T-cell (primary cell): ENCODE measurements around the gene ARHGAP28. TPM values are rescaled to one million over a fixed set of nuclear protein-coding genes. Genes with fewer than 3 reads are reported as not detected.

Experiments used
- ATAC-seq, 4 experiments: fragments of 200-7000 bp in 3 of 4; fragments of 150-1000 bp in 1 of 4; cut with Tn5 transposase; replicated peaks in 1 of 4; 1 replicate in 3 of 4; 2 replicates in 1 of 4; pipeline ENCODE4 v1.10.0; 2021; ENCODE audit warnings: moderate library complexity in 3 of 4, mild to moderate bottlenecking in 2 of 4, moderate number of reproducible peaks in 1 of 4
- CTCF ChIA-PET, 2 donors: fragments of 300-600 bp; sonication (Branson Sonifier 250); formaldehyde crosslinking; loops; one replicate each; lab custom pipeline; 2022; ENCODE audit warnings: antibody characterized with exemption in 2 of 2; lab: Charles Lee
- POLR2A ChIA-PET, 2 donors: fragments of 300-600 bp; sonication (Branson Sonifier 250); formaldehyde crosslinking; loops; one replicate each; lab custom pipeline; 2022; ENCODE audit warnings: antibody characterized with exemption in 2 of 2; lab: Charles Lee
- DNase-seq, 35 experiments: peaks; one replicate each; pipeline versions ENCODE4 v3.0.0 to v3.0.0-alpha.2; 2013 to 2023
- H3K27ac ChIP-seq: one replicate; pipeline ENCODE4 v1.5.1; 2013; ENCODE audit warnings: low read length
- H3K27me3 ChIP-seq, 2 experiments: replicated peaks in 1 of 2; 1 replicate in 1 of 2; 2 replicates in 1 of 2; pipeline versions ENCODE4 v1.6.1 to v1.7.0; 2013; ENCODE audit warnings: low read length in 1 of 2, mixed read lengths in 1 of 2; ENCODE audit not compliant: control insufficient read depth in 2 of 2, insufficient read depth in 2 of 2; ENCODE audit errors: extremely low read depth in 1 of 2
- H3K36me3 ChIP-seq, 2 donors: 1 replicate in 1 of 2; 2 replicates in 1 of 2; pipeline versions ENCODE4 v1.6.1 to v1.7.0; 2013; ENCODE audit warnings: low read length in 1 of 2; ENCODE audit not compliant: control insufficient read depth in 2 of 2, insufficient read depth in 1 of 2; ENCODE audit errors: extremely low read depth in 1 of 2
- H3K4me1 ChIP-seq, 2 experiments: 1 replicate in 1 of 2; 2 replicates in 1 of 2; pipeline versions ENCODE4 v1.6.1 to v1.7.0; 2013; ENCODE audit warnings: low read length in 2 of 2, mixed read lengths in 1 of 2; ENCODE audit not compliant: insufficient read depth in 2 of 2, control insufficient read depth in 1 of 2; ENCODE audit errors: extremely low read depth in 1 of 2
- H3K4me3 ChIP-seq, 2 donors: 1 replicate in 1 of 2; 2 replicates in 1 of 2; pipeline versions ENCODE4 v1.5.1 to v1.7.0; 2013; ENCODE audit warnings: mild to moderate bottlenecking in 2 of 2, low read length in 1 of 2, moderate library complexity in 1 of 2; ENCODE audit not compliant: control insufficient read depth in 1 of 2; ENCODE audit errors: extremely low read depth in 1 of 2
- H3K9me3 ChIP-seq: 2 replicates; pipeline ENCODE4 v1.7.0; 2013
- H3K27ac Mint-ChIP-seq, 2 donors: one replicate each; pipeline ENCODE4 v1.8.0; 2020 to 2021; ENCODE audit warnings: mild to moderate bottlenecking in 2 of 2, mixed read lengths in 2 of 2
- H3K27me3 Mint-ChIP-seq, 2 donors: one replicate each; pipeline ENCODE4 v1.8.0; 2021 to 2022; ENCODE audit warnings: mixed read lengths in 2 of 2
- H3K36me3 Mint-ChIP-seq: one replicate; pipeline ENCODE4 v1.8.0; 2021; ENCODE audit warnings: mixed read lengths
- H3K4me1 Mint-ChIP-seq, 3 donors: one replicate each; pipeline ENCODE4 v1.8.0; 2020 to 2022; ENCODE audit warnings: mixed read lengths in 3 of 3, mild to moderate bottlenecking in 1 of 3
- H3K4me3 Mint-ChIP-seq, 3 donors: one replicate each; pipeline ENCODE4 v1.8.0; 2020 to 2022; ENCODE audit warnings: mild to moderate bottlenecking in 3 of 3, mixed read lengths in 3 of 3, moderate library complexity in 3 of 3
- H3K9me3 Mint-ChIP-seq, 3 donors: one replicate each; pipeline ENCODE4 v1.8.0; 2020 to 2022; ENCODE audit warnings: mixed read lengths in 3 of 3
- WGBS: methylation state at CpG from one replicate; pipeline ENCODE4 v1.1.5; 2013; ENCODE audit warnings: missing lambda C conversion rate; ENCODE audit not compliant: insufficient coverage; 5-methylcytosine and 5-hydroxymethylcytosine counted together
- total RNA-seq, 35 experiments: library from RNA in 6 of 35; stranded (reverse) in 6 of 35; fragments of 120-200 nt in 1 of 35; gene quantifications; one replicate each; pipeline versions ENCODE4 v1.2.1 to v1.2.4 and lab custom pipeline; 2013 to 2026

Gene ARHGAP28
- total RNA-seq, 5 donors from 2014 or later (not counting 1 experiment from before 2014, with no cell fraction given): 0.29 TPM; not detected in 4

DNA sequence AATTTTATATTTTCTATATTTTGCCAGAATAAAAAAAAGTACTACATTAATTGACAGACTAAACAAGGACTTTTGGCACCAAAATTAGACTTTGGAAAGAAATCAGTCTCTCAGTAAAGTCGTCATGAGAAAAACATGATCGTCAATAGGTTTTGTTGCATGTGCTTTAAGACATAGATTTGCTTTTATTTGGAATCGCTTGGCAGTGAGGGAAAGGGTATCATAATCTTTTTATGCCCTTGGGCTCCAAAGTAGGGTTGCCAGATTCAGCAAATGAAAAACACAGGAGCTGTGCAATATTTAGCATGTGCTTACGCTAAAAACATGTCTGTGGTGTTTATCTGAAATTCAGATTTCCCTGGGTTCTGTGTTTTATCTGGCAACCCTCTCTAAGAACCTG is 210.5 kb downstream of the ARHGAP28 start:
- CTCF ChIA-PET: no interaction called here
- H3K4me1 ChIP-seq: no peaks in the 10 kb centered on the region
- Mint-ChIP-seq H3K27me3 (peaks cover 4 to 10% of the 10 kb centered on the region in 2 donors), H3K27ac (no peak overlapping the region), H3K36me3 (no peaks in the 10 kb centered on the region), H3K4me1 (no peaks in the 10 kb centered on the region), H3K4me3 (no peak overlapping the region), H3K9me3 (peaks cover 0 to 8% (median 0%) of the 10 kb centered on the region in 3 donors)
- H3K36me3 ChIP-seq: no peaks in the 10 kb centered on the region
- H3K9me3 ChIP-seq: no peaks in the 10 kb centered on the region
- H3K4me3 ChIP-seq: no peak overlapping the region
- POLR2A ChIA-PET: no interaction called here
- ATAC-seq (no peak), DNase-seq (no peak)
- H3K27me3 ChIP-seq: peaks cover 0 to 2% of the 10 kb centered on the region in 2 experiments
- no peak overlapping the region for H3K27ac ChIP-seq
- 86% methylated on average over 4 of the region's 4 CpGs for WGBS

DNA sequence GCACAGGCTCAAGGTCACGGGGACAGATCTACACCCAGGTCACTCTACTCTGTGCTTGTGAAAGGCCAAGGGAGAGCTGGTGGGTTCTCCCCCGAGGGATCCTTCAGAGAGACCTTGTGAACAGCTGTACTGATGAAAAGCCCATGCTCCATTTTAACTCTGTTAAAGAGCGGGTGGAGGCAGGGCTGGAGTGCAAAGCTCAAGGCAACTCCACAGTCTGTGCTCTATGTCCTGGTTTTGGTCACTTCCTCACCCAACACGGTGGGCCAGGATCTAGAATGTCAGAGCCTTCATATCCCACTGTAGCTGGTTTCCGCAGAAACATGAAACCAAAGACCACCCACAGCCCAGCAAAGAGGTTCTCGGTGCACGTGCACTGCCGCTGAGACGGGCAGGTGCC is 210.9 kb downstream of the ARHGAP28 start:
- Histone ChIP-seq H3K9me3 (no peaks in the 10 kb centered on the region), H3K27me3 (peaks cover 0 to 2% of the 10 kb centered on the region in 2 experiments), H3K4me1 (no peaks in the 10 kb centered on the region), H3K4me3 (no peak overlapping the region), H3K36me3 (no peaks in the 10 kb centered on the region), H3K27ac (no peak overlapping the region)
- Mint-ChIP-seq H3K27ac (no peak overlapping the region), H3K9me3 (peaks cover 0 to 13% (median 0%) of the 10 kb centered on the region in 3 donors), H3K36me3 (no peaks in the 10 kb centered on the region), H3K27me3 (peaks cover 4 to 10% of the 10 kb centered on the region in 2 donors), H3K4me1 (no peaks in the 10 kb centered on the region), H3K4me3 (no peak overlapping the region)
- ChIA-PET POLR2A (no interaction called here), CTCF (no interaction called here)
- DNase-seq: no peak
- ATAC-seq: no peak
- 91% methylated on average over 9 of the region's 9 CpGs for WGBS

DNA sequence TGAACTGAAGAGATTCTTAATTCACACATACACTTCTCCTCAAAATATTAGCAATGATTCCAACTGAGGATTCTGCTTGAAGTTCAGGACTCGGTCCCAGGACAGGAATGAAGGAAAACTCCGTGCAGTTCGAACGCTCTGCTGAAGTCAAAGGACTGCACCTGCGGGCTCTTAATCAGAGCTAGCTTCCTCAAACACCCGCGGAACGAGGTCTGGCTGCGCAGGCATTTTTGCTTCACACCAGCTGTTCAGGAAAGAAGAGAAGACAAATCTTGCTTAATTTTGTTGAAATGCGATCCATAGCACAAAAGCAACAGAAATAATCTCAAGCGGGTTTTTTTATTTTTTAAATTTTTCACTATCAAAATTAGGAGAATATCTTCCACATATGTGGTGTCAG is 212.5 kb downstream of the ARHGAP28 start:
- ChIA-PET CTCF (no interaction called here), POLR2A (no interaction called here)
- Histone ChIP-seq H3K27me3 (peaks cover 0 to 2% of the 10 kb centered on the region in 2 experiments), H3K4me1 (no peaks in the 10 kb centered on the region), H3K27ac (no peak overlapping the region), H3K4me3 (no peak overlapping the region), H3K9me3 (no peaks in the 10 kb centered on the region), H3K36me3 (no peaks in the 10 kb centered on the region)
- WGBS: 29% methylated on average over 4 of the region's 11 CpGs
- Mint-ChIP-seq H3K4me3 (no peak overlapping the region), H3K27me3 (peaks cover 4% of the 10 kb centered on the region in 2 donors), H3K4me1 (no peaks in the 10 kb centered on the region), H3K9me3 (peaks cover 0 to 8% (median 0%) of the 10 kb centered on the region in 3 donors), H3K36me3 (no peaks in the 10 kb centered on the region), H3K27ac (no peak overlapping the region)
- ATAC-seq (no peak), DNase-seq (no peak)

DNA sequence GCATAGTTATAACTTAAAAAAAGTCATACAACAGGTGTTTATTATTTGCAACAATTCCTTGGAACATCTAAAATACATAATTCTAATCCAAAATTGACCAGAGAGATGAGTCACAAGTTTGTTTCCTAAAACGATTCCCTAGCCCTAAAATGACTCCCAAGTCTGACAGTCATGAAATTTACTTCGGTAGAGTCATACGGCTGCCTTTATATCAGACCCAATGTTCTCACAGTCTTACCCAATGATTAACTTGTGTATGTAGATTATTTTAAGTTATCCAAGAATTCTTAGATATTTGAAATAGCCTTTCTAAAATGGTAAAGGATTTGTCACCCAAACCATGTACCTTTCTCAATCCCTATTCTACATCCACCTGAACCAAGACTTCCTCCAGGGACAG is 213.2 kb downstream of the ARHGAP28 start:
- ChIA-PET POLR2A (no interaction called here), CTCF (no interaction called here)
- Histone ChIP-seq H3K27ac (no peak overlapping the region), H3K4me3 (no peak overlapping the region), H3K27me3 (peaks cover 0 to 2% of the 10 kb centered on the region in 2 experiments), H3K36me3 (no peaks in the 10 kb centered on the region), H3K9me3 (no peaks in the 10 kb centered on the region), H3K4me1 (no peaks in the 10 kb centered on the region)
- Mint-ChIP-seq H3K36me3 (no peaks in the 10 kb centered on the region), H3K27ac (no peak overlapping the region), H3K4me3 (no peak overlapping the region), H3K27me3 (peaks cover 2 to 3% of the 10 kb centered on the region in 2 donors), H3K9me3 (peaks cover 0 to 8% (median 2%) of the 10 kb centered on the region in 3 donors), H3K4me1 (no peaks in the 10 kb centered on the region)
- no peak for ATAC-seq
- 60% methylated on average over 1 of the region's 3 CpGs for WGBS
- no peak for DNase-seq

DNA sequence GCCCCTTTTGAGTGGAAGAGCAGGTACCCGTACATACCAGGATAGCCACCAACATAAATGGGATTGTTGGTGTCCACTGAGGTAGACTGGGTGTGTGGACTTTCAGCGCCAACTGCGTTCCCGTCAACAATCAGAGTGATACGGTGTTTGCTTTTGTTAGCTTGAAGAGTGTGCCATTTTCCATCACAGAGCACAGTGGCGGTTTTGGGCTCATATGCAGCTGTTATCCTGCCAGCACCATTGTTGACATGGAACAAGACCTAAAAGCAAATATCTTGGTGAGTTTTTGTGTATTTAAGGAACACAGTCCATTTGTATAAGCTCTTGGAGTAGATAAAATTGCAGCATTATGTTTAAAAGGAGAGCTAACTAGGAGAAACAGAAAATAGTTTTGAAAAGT is 213.6 kb downstream of the ARHGAP28 start:
- Mint-ChIP-seq H3K27me3 (no peaks in the 10 kb centered on the region), H3K27ac (no peak overlapping the region), H3K9me3 (peaks cover 0 to 8% (median 2%) of the 10 kb centered on the region in 3 donors), H3K36me3 (no peaks in the 10 kb centered on the region), H3K4me3 (no peak overlapping the region), H3K4me1 (no peaks in the 10 kb centered on the region)
- no peaks in the 10 kb centered on the region for H3K36me3 ChIP-seq
- H3K27ac ChIP-seq: no peak overlapping the region
- 82% methylated on average over 5 of the region's 6 CpGs for WGBS
- CTCF ChIA-PET: no interaction called here
- no peak overlapping the region for H3K4me3 ChIP-seq
- peaks cover 0 to 2% of the 10 kb centered on the region in 2 experiments for H3K27me3 ChIP-seq
- no peak for ATAC-seq
- H3K9me3 ChIP-seq: no peaks in the 10 kb centered on the region
- POLR2A ChIA-PET: no interaction called here
- H3K4me1 ChIP-seq: no peaks in the 10 kb centered on the region
- no peak for DNase-seq

DNA sequence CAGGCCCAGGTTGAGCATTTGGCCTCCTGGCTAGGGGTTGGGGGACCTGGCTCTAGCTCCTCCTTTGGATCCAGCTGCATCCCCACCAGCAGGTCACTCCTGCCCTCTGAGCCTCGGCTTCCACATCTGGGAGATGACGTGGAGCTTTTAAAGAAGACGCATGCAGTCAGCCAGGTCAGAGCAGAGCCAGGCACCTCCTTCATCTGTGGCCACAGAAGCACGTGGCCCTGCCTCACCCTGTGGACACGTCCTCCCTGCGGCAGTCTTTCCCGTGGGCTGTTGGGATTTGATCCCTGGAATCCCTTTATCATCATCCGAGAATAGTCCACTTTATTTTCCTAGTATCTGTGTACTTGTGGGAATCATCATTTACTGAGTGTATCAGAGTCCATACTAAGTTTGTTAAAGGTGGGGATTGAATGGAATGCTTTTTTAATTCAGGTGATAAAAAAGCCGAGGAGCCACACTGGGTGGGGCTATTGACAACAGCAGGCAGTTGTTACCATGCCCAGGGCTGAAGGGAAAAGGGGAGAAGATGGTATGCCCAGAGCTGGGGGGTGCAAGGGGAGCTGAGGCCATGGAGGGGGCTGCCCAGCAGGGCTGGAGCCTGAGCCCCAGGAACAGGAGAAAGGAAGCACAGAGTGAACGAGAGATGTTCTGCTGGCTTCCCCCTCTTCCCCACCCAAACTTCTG is 218.0 kb downstream of the ARHGAP28 start:
- H3K27ac Mint-ChIP-seq: no peak overlapping the region
- no peaks in the 10 kb centered on the region for H3K36me3 Mint-ChIP-seq
- Histone ChIP-seq H3K9me3 (no peaks in the 10 kb centered on the region), H3K27ac (no peak overlapping the region), H3K27me3 (no peaks in the 10 kb centered on the region), H3K4me3 (no peak overlapping the region), H3K4me1 (no peaks in the 10 kb centered on the region), H3K36me3 (no peaks in the 10 kb centered on the region)
- H3K9me3 Mint-ChIP-seq: peaks cover 4 to 17% (median 10%) of the 10 kb centered on the region in 3 donors
- H3K27me3 Mint-ChIP-seq: no peaks in the 10 kb centered on the region
- DNase-seq (no peak), ATAC-seq (no peak)
- H3K4me3 Mint-ChIP-seq: no peak overlapping the region
- CTCF ChIA-PET: no interaction called here
- POLR2A ChIA-PET: no interaction called here
- H3K4me1 Mint-ChIP-seq: no peaks in the 10 kb centered on the region
- WGBS: 86% methylated on average over 5 of the region's 10 CpGs
